Measurements from ENCODE around the gene PCGF2.

Gene PCGF2

DNA sequence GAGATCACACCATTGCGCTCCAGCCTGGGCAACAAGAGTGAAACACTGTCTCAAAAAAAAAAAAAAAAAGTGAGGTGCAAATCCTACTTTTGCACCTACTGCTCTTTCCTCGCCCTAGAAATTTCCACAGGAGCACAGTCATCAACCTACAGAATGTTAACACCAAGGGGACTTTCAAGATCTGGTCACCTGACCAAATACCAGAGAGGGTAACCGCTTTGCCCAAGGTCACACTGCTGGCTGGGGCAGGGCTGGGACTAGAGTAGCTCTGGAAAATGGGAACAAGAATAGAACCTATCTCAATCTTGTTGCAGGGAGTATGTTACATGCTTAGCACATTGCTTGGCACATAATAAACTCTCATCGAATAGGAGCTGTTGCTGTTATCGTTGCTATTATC lies 49.4 kb downstream of the PCGF2 start:
- DNase-seq (ENCODE audit: low spot score): no peak
- TF ChIP-seq, protein P1, sequence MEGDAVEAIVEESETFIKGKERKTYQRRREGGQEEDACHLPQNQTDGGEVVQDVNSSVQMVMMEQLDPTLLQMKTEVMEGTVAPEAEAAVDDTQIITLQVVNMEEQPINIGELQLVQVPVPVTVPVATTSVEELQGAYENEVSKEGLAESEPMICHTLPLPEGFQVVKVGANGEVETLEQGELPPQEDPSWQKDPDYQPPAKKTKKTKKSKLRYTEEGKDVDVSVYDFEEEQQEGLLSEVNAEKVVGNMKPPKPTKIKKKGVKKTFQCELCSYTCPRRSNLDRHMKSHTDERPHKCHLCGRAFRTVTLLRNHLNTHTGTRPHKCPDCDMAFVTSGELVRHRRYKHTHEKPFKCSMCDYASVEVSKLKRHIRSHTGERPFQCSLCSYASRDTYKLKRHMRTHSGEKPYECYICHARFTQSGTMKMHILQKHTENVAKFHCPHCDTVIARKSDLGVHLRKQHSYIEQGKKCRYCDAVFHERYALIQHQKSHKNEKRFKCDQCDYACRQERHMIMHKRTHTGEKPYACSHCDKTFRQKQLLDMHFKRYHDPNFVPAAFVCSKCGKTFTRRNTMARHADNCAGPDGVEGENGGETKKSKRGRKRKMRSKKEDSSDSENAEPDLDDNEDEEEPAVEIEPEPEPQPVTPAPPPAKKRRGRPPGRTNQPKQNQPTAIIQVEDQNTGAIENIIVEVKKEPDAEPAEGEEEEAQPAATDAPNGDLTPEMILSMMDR (IDR thresholded peaks at IDR 0.05; ENCODE audit: borderline replicate concordance, control extremely low read depth, extremely low read depth, insufficient read depth, missing control alignments): no peak
- in situ Hi-C loops (cut with MboI; ENCODE audit: low sequenced_read_pairs, unreplicated experiment): no loop called here

DNA sequence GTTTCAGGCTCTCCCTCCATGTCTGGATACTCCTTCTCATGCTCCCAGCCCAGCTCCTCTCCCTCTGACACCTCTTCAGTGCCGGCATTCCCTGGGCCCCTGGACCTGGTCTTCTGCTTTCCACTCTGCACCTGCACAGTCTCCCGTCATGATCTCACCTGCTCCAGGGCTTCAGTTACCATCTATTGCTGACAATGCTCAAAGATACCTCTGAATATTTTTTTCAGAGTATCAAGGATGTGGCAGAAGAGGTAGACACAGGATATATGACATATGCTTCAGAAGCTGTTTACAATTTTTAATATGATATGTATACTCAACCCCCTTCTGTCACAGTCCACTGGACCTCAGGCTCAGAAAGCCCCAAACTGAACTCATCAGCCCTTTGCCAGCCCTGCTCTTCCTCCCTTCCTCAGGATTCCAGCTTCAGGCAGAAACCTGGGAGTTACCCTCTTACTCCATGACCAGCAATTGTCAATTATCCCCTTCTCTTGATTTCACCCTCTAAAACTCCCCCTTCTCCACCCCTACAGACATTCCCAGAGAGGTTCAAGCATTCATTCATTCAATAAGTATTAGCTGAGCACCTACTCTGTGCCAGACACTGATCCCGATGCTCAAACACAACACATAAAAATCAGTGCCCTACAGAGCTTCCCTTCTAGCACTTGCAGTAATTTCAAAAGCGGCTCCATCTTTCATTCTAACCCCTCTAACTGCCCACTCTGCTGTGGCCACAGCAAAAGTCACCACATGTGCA lies 50.9 kb downstream of the PCGF2 start:
- no peak for DNase-seq (ENCODE audit: low spot score)
- TF ChIP-seq, protein P1 (IDR thresholded peaks at IDR 0.05; ENCODE audit: borderline replicate concordance, control extremely low read depth, extremely low read depth, insufficient read depth, missing control alignments): no peak
- in situ Hi-C loops (cut with MboI; ENCODE audit: low sequenced_read_pairs, unreplicated experiment): no loop called here

DNA sequence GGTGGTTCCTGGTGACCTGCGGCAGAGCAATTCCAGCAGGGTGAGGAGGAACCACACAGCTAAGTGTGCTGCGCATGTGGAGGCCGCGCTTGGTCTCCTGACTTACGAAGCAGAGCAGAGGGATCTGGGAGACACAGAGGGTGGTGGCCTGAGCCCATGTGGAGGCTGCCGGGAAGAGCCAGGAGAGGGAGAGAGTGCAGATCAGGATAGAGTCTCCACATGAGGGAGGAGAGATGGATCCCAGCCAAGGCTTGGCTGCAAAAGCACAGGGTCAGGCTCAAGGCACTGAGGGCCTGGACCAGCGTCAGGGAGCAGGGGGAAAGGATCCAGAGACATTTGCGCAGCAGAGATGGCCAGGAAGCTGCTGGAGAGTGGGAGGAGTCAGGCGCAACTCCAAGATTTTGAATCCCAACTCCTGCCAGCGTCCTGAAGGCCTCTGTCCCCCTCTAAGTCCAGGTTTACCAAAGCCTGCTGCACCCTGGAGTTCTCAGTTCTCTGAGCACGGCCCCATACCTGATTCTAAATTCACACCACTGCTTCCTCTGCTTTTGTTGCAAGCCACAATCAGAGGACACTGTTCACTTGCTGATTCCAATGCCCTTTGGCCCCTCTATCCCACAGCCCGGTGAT lies 54.3 kb downstream of the PCGF2 start:
- in situ Hi-C loops (cut with MboI; ENCODE audit: low sequenced_read_pairs, unreplicated experiment): no loop called here
- TF ChIP-seq, protein P1 (IDR thresholded peaks at IDR 0.05; ENCODE audit: borderline replicate concordance, control extremely low read depth, extremely low read depth, insufficient read depth, missing control alignments): no peak
- no peak for DNase-seq (ENCODE audit: low spot score)

DNA sequence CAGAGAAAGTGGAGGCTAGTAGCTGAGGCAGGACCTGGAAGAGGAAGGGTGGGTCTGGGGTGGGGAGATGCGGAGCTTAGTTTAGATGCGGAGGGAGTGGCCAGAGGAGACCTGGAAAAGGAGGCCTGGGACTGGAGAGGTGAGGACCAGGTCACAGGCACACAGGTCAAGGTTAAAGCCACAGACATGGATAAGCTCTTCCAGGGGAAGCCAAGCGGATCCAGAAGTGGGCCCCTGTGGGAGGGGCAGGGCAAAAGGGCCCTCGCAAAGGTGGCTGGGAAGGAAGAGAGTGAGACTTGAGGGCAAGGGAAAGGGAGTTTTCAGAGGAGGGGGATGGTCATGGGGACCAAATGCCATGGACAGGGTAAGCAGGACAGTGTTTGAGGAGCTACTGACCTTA lies 57.0 kb downstream of the PCGF2 start:
- in situ Hi-C loops (cut with MboI; ENCODE audit: low sequenced_read_pairs, unreplicated experiment): no loop called here
- DNase-seq (ENCODE audit: low spot score): no peak

DNA sequence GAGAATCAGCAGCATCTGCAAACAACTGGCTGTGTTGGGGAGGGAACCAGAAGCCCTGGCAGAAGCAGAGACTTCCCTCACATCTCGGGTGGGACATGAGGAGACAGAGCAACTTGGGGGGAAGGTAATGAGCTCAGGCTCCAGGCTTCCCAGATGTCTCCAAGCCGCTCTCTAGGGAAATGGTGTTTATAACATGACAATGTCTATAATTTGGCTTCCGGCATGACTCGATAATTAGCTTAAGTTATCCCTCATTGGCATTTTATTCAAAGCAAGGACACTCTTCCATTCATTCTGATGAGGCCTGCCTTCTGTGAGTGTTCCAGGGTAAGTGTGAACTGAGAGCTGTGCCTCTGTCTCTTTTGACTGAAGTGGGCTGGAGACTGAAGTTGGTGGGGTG lies 57.8 kb downstream of the PCGF2 start:
- in situ Hi-C loops (cut with MboI; ENCODE audit: low sequenced_read_pairs, unreplicated experiment): no loop called here
- no peak for DNase-seq (ENCODE audit: low spot score)
- TF ChIP-seq, protein P1 (IDR thresholded peaks at IDR 0.05; ENCODE audit: borderline replicate concordance, control extremely low read depth, extremely low read depth, insufficient read depth, missing control alignments): no peak

More for the DNA sequence above, 57.0 kb downstream of the PCGF2 start:
- TF ChIP-seq, protein P1 (IDR thresholded peaks at IDR 0.05; ENCODE audit: borderline replicate concordance, control extremely low read depth, extremely low read depth, insufficient read depth, missing control alignments): no peak

DNA sequence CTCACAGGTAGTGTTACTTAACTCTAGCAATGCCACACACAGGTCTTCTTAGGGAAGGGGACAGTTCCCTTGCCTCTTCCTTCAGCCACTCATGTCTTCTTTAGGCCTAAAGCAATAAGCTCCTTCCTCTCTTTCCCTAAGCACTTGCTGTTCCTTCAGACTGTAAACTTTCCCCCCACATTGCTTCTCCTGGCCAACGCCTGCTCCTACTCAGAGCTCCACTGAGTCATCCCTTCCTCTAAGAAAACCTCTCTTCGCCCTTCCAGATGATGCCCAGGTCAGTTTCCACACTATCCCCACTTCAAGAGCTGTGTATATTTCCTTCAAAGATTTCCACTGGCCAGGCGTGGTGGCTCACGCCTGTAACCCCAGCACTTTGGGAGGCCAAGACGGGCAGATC lies 60.9 kb downstream of the PCGF2 start:
- DNase-seq (ENCODE audit: low spot score): no peak
- TF ChIP-seq, protein P1 (IDR thresholded peaks at IDR 0.05; ENCODE audit: borderline replicate concordance, control extremely low read depth, extremely low read depth, insufficient read depth, missing control alignments): no peak
- in situ Hi-C loops (cut with MboI; ENCODE audit: low sequenced_read_pairs, unreplicated experiment): no loop called here

Data from GM13976 (cell line).